ENCODE measurements around the gene C17orf107.
"Not testable (repeated sequence)": the region's sequence is repeated elsewhere in the genome, so short reads cannot be mapped to it uniquely, and the experiment has no call there.

Gene C17orf107

DNA sequence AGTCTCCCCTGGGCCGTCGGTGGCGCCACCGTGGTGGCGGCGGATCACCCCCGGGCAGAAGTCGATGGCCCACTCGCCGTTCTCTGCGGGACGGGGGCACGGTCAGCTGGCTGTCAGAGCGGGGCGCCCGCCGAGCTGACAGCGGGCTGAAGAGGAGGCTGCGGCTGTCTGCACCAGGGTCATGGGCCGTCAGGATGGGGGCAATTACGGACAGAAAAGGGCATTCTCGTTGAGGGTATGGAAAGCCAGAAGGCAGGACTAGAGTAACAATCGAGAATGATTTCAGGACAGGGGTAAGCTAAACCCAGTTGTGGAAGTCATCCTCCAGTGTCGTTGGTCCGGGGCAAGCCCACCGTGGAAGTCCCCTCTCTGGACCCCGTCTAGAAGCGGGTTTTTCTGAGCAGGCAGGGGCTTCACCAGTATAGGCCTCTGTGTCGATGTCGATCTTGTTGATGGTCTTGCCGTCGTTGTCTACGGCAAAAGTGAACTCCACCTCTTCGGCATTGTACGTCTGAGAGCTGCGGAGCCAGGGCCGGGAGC, 1.8 kb downstream of the C17orf107 start:
- DNase-seq = no peak

DNA sequence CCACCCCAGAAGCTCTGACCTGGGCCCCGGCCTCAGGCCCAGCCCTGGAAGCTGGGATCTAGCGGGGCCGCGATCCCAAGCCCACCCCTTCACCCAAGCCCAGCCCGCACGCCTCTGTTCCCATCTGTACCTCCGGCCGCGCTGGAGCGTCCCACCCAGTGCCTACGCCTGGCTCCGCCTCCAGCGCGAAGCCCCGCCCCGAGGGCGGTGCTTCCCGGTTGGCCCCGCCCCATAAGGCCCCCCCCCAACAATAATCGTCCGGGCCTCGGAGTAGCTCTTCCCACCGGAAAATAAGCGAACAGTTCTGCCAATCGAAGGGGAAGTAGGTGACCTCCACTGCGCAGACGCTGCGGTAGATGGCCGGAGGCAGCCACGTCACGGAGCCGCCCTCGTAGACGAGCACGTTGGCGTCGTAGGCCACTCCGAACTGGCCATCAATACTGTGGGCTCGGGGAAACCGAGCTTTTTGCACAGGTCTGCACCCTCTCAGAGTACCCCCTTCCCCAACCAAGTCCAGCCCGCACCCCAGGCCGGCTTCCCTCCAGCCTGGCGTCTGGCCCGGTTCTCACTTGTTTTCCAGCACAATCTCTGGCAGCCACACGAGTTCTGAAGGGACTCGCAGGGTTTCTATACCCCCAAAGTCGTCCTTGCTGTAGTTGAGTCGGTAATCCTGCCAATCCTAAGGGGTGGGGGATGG, 2.5 kb downstream of the C17orf107 start:
- DNase-seq = peak; percentile 30 to 46

DNA sequence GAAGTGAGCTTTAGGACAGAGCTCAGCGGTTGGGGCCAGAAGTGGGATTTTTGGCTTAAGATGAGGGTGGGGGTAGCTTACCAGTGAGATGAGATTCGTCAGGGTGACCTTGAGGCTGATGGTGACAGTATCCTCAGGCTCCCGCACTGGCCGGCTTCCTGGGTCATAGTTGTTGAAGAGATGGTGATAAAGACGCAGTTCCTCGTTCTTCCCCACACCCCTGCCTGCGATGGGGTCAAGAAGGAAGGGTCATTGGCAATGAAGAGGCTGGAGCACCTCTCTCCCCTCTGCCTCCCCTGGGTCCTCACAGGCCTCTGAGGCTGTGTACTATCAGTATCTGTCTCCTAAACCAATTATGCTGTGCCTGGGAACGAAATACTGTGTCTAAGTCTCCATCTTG, 3.2 kb downstream of the C17orf107 start:
- no peak for DNase-seq

DNA sequence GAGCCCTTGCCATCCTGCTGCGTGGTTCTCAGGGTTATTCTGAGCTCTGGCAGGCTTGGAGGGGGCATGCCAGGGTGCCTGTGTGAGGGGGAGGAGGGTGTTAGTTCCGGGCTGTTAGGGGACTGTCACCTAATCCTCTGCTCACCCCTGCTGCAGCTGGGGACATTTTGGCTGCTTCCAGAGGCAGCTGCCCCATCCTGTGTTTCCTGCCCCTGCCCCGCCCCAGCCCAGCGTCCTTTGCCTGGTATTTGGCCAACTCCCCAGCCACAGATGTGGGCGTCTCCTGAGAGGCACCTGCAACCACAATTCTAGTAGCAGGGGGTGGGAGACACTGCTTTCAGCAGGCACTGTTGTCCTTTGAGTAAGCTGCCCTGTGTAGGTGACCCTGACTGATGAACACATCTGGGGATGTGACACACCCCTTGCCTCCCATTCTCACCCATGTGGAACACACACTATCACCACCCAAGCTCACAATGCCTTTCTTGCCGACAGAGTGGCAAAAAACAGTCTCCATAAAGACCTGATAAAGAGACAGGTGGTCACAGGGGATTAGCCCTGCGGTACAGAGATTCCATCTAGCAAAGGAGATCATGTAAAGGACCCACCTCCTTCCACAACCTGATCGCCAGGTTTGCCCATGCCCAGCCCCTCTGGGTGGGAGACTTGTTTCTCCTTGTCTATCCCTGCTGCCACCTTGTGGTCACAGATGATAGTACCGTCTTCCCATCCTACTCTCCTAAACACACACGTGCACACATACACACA, 3.9 kb downstream of the C17orf107 start, which contains the start of gene CHRNE:
CHRNE (minus strand) TSS at position 48 of the 768 bp plus-strand sequence; CDS start at position 13, 35 bp downstream.
- peak; percentile 90 to 92 for DNase-seq

DNA sequence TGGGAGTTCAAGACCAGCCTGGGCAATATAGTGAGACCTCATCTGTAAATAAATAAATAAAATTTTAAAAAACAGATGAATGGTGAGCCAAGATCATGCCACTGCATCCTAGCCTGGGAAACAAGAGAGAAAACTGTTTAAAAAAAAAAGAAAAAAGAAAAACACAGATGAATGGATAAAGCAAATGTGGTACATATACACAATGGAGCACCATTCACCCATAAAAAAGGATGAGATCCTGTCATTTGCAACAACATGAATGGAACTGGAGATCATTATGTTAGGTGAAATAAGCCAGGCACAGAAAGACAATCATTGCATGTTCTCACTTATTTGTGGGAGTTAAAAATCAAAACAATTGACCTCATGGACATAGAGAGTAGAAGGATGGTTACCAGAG, 7.3 kb downstream of the C17orf107 start:
- not testable (repeated sequence) for DNase-seq

DNA sequence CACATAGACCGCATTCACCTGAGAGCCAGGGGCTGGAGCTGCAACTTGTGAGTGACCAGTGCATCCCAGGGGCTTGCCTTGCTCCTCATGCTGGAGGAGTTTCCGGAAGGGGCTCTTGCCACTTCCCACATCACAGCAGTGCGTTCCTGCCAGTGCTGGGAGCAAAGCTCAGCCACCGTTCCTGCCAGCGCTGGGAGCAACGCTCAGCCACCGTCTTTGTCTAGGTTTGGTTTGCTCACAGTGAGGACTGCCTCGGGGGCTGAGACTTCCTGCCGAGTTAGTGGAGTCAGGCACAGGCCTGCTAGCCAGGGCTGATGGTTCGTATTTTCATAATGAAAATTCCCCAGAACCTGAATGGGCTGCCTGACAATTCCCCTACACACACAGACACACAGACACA, 9.0 kb downstream of the C17orf107 start:
- DNase-seq = peak; percentile 47

DNA sequence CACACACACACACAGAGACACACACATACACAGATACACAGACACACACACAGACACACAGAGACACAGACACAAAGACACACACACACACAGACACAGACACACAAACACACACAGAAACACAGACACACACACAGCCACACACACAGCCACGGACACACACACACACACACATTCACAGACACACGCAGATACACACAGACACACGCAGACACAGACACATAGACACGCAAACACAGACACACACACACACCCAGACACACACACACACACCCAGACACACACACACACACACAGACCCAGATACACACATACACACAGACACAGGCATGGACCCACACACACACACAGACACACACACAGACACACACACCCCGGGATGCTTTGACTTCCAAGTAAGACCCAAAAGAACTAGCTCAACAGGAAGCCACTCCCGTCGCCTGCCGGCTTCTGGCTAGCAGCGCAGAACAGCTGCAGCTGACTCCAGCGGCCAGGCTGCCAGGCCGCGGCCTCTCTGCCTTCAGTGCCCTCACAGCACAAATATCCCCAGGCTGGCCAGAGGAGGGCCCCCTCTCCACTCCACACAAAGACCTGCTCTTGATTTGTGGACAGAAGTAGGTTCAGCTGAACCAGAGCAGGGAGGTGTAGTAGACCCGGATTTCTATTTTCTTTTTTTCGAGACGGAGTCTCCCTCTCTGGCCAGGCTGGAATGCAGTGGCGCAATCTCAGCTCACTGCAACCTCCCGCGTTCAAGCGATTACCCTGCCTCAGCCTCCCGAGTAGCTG, 9.6 kb downstream of the C17orf107 start:
- DNase-seq = peak; percentile 92 to 95

DNA sequence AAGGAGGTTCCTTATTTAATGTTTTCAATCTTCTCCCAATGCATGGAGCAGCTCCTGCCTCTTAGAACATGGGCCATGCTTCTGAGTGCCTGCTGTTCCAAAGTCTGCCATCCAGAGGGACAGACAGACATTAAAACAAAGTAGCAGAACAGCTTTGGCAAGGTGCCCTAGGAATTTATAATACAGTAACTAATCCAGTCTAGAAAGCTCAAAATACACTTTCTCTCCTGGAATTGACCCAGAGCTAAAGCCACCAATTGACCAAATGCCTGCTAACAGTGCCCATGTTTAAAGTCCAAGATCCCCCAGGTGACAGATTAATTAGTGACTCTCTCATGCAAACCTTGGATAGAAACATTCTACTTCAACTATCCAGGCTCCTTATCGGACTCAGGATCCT, 14.7 kb downstream of the C17orf107 start:
- no peak for DNase-seq

DNA sequence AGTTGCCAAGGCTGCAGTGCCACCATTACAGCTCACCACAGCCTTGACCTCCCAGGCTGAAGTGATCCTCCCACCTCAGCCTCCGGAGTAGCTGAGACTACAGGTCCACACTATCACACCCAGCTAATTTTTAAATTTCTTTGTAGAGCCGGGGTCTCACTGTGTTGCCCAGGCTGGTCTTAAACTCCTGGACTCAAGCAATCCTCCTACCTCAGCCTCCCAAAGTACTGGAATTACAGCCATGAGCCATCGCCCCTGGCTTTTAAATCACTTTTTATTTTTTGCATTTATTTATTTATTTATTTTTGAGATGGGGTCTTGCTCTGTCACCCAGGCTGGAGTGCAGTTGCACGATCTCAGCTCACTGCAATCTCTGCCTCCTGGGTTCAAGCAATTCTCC, 15.2 kb downstream of the C17orf107 start:
- DNase-seq = not testable (repeated sequence)

DNA sequence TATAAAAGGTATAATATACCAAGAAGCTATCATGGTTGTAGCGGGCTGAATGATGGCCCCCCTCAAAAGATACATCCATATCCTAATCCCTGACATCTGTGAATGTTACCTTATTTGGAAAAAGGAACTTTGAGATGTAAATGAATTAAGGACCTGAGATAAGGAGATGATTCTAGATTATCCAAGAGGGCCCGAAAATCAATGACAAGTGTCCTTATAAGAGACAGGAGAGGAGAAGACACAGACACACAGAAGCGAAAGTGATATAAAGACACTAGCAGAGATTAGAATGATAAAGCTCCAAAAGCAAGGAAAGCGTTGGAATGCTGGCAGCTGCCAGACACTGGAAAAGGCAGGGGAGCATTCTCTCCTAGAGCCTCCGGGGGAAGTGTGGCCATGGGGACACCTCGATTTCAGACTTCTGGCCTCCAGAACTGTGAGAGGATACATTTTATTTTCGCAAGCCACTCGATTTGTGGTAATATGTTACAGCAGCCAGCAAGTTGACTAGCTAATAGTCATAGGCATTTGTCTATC, 20.2 kb downstream of the C17orf107 start:
- no peak for DNase-seq

DNA sequence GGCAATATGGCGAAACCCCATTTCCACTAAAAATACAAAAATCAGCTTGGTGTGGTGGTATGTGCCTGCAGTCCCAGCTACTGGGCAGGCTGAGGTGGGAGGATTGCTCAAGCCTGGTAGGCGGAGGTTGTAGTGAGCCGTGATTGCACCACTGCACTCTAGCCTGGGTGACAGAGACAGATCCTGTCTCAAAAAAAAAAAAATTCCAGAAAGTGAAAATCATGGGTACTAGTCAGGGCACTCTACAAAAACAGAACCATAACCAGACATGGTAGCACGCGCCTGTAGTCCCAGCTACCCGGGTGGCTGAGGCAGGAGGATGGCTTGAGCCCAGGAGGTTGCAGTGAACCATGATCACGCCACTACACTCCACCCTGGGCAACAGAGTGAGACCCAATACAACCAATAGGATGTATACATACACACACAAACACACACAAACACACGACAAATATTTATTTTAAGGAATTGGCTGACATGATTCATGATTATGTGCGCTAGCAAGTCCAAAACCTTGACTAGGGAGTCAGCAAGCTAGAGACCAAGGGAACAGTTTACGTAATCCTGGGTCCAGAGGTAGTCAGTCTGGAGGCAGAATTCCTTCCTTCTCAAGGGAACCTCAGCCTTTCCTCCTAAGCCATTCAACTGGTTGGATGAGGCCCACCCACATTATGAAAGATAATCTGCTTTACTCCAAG, 21.2 kb downstream of the C17orf107 start:
- no peak for DNase-seq

DNA sequence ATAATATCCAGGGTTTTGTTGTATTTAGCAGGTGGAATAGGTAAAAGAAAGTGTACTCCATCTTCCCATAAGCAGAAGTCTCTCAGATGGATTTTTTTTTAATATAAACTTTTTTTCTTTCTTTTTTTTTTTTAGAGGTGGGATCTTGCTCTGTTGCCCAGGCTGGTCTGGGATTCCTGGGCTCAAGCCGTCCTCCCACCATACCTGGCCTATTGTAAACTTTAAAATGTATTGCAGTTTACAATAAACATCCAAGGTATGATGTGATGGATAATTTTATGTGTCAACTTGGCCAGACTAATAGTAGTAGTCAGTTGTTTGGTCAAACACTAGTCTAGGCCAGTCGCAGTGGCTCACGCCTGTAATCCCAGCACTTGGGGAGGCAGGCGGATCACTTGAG, 22.0 kb downstream of the C17orf107 start:
- no peak for DNase-seq

DNA sequence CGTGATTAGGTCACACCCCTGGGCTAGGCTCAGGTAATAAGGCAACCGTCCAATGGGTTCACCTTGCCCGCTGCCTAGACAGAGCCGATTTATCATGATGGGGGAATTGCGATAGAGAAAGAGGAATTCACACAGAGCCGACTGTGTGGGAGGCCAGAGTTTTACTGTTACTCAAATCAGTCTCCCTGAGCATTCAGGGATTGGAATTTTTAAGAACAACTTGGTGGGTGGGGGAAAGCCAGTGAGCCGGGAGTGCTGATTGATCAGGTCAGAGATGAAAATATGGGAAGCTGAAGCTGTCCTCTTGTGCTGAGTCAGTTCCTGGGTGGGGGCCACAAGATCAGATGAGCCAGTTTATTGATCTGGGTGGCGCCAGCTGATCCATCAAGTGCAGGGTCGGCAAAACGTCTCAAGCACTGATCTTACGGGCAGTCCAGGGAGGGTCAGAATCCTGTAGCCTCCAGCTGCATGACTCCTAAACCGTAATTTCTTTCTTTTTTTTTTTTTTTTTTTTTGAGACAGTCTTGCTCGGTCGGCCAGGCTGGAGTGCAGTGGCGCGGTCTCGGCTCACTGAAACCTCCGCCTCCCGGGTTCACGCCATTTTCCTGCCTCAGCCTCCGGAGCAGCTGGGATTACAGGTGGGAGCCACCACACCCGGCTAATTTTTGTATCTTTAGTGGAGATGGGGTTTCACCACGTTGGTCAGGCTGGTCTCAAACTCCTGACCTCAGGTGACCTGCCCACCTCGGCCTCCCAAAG, 27.4 kb downstream of the C17orf107 start:
- not testable (repeated sequence) for DNase-seq

DNA sequence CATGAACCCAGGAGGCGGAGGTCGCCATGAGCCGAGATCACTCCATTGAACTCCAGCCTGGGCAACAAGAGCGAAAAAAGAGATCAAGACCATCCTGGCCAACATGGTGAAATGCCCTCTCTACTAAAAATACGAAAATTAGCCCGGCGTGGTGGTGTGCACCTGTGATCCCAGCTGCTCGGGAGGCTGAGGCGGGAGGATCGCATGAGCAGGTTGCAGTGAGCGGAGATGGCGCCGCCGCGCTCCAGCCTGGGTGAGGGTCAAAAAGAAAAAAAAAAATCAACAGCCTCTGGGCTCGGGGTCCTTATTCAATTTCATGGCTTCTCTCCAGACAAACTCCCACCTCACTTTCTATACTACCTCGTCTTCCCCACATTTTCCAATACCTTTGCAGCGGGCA, 29.5 kb downstream of the C17orf107 start:
- no peak for DNase-seq

DNA sequence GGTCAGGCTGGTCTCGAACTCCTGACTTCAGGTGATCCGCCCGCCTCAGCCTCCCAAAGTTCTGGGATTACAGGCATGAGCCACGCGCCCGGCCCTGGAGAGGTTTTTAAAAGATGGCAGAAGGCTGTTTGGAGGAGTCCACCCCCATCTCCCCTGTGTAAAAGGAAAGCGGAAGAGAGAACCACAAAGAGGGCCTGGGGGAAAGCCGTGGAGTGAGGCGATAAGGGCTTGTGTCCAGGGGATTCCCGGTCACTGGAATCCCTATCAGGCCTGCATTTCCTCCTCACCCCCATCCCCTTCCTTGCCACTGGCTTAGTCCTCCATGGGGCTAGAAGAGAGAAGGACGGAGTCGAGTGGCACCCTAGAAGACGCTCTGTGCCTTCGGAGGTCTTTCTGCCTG, 32.6 kb downstream of the C17orf107 start, which contains the start of gene GP1BA:
GP1BA (plus strand) TSS at position 315 of the 400 bp plus-strand sequence. CDS start 328 bp downstream, outside the sequence.
- DNase-seq = no peak

DNA sequence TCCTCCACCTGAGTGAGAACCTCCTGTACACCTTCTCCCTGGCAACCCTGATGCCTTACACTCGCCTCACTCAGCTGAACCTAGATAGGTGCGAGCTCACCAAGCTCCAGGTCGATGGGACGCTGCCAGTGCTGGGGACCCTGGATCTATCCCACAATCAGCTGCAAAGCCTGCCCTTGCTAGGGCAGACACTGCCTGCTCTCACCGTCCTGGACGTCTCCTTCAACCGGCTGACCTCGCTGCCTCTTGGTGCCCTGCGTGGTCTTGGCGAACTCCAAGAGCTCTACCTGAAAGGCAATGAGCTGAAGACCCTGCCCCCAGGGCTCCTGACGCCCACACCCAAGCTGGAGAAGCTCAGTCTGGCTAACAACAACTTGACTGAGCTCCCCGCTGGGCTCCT, 33.4 kb downstream of the C17orf107 start:
- DNase-seq = no peak

DNA sequence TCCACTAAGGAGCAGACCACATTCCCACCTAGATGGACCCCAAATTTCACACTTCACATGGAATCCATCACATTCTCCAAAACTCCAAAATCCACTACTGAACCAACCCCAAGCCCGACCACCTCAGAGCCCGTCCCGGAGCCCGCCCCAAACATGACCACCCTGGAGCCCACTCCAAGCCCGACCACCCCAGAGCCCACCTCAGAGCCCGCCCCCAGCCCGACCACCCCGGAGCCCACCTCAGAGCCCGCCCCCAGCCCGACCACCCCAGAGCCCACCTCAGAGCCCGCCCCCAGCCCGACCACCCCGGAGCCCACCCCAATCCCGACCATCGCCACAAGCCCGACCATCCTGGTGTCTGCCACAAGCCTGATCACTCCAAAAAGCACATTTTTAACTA, 34.3 kb downstream of the C17orf107 start:
- no peak for DNase-seq

DNA sequence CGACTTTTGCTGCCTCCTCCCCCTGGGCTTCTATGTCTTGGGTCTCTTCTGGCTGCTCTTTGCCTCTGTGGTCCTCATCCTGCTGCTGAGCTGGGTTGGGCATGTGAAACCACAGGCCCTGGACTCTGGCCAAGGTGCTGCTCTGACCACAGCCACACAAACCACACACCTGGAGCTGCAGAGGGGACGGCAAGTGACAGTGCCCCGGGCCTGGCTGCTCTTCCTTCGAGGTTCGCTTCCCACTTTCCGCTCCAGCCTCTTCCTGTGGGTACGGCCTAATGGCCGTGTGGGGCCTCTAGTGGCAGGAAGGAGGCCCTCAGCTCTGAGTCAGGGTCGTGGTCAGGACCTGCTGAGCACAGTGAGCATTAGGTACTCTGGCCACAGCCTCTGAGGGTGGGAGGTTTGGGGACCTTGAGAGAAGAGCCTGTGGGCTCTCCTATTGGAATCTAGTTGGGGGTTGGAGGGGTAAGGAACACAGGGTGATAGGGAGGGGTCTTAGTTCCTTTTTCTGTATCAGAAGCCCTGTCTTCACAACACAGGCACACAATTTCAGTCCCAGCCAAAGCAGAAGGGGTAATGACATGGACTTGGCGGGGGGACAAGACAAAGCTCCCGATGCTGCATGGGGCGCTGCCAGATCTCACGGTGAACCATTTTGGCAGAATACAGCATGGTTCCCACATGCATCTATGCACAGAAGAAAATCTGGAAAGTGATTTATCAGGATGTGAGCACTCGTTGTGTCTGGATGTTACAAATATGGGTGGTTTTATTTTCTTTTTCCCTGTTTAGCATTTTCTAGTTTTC, 35.0 kb downstream of the C17orf107 start:
- DNase-seq = peak; percentile 62 to 75

DNA sequence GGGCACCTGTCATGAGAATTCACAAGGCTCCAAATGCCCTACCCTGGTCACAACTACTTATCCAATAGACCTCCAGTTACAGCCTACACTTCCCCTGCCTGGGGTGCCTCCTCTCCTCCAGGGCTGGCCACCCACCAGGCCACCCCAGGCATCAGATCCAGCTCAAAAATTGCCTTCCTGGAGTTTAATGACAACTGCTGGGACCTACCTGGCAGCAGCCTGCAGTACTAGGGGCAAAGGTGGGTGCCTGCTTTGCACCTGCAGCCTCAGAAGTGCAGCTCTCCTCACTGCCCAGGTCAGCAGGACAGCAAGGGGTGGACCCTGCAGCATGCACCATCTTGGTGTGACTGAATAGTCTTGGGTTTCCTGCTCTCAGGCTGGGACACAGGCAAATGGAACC, 36.3 kb downstream of the C17orf107 start:
- no peak for DNase-seq

DNA sequence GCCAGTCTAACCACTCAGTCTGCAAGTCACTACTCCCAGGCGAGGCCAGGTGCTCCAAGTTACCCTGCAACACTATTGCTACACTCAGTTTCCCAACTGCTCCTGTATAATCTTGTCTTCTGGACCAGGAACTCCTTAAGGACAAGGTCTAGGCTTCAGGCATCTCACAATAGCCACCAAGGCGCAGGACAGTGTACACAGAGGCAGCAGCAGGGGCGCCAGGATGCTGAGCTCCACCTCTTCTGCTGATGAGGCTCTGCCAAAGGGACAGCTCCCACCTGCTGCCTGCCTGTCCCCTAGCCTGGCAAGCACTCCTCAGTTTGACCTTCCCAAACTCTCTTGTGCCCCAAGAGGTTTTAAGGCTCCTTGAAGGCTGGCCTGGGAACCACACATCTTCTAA, 37.1 kb downstream of the C17orf107 start:
- DNase-seq = no peak

All from SHP77 (cell line).